H9 (cell line): Measurements from ENCODE around the gene LUZP1. TPM values are rescaled to one million over a fixed set of nuclear protein-coding genes. Genes with fewer than 3 reads are reported as not detected.

Experiments used
- DNase-seq: peaks from one replicate; pipeline ENCODE4 v3.0.0-alpha.2; 2017
- H2AFZ ChIP-seq: one replicate; pipeline ENCODE4 v1.6.1; 2013; ENCODE audit warnings: mild to moderate bottlenecking, low read length, control low read depth, moderate library complexity
- H2AK5ac ChIP-seq: 2 replicates; pipeline ENCODE4 v1.6.1; 2013; ENCODE audit warnings: low read length, control low read depth, mixed read lengths; ENCODE audit not compliant: insufficient read length
- H2BK120ac ChIP-seq: one replicate; pipeline ENCODE4 v1.6.1; 2013; ENCODE audit warnings: low read depth, mild to moderate bottlenecking, low read length, control low read depth, inconsistent platforms; ENCODE audit not compliant: poor library complexity, severe bottlenecking
- H2BK12ac ChIP-seq: 2 replicates; pipeline ENCODE4 v1.6.1; 2013; ENCODE audit warnings: low read length, control low read depth, mixed read lengths, low read depth; ENCODE audit not compliant: insufficient read length
- H2BK15ac ChIP-seq: 2 replicates; pipeline ENCODE4 v1.6.1; 2013; ENCODE audit warnings: low read depth, low read length, control low read depth
- H2BK20ac ChIP-seq: one replicate; pipeline ENCODE4 v1.6.1; 2013; ENCODE audit warnings: low read depth, mild to moderate bottlenecking, low read length, control low read depth, inconsistent platforms; ENCODE audit not compliant: poor library complexity, severe bottlenecking
- H2BK5ac ChIP-seq: 2 replicates; pipeline ENCODE4 v1.6.1; 2013; ENCODE audit warnings: low read length, control low read depth, mixed read lengths; ENCODE audit not compliant: insufficient read length
- H3K14ac ChIP-seq: 2 replicates; pipeline ENCODE4 v1.6.1; 2013; ENCODE audit warnings: low read length, control low read depth; ENCODE audit not compliant: insufficient read depth
- H3K18ac ChIP-seq: 2 replicates; pipeline ENCODE4 v1.6.1; 2013; ENCODE audit warnings: low read depth, mild to moderate bottlenecking, mixed read lengths, low read length, control low read depth; ENCODE audit not compliant: insufficient read length
- H3K23ac ChIP-seq: 2 replicates; pipeline ENCODE4 v1.6.1; 2013; ENCODE audit warnings: low read length, control low read depth, mixed read lengths, low read depth; ENCODE audit not compliant: insufficient read length
- H3K23me2 ChIP-seq: 2 replicates; pipeline ENCODE4 v1.6.1; 2013; ENCODE audit warnings: low read depth, mild to moderate bottlenecking, mixed read lengths, low read length, control low read depth; ENCODE audit not compliant: insufficient read length, poor library complexity, severe bottlenecking
- H3K27ac ChIP-seq: 2 replicates; pipeline ENCODE4 v1.5.1; 2013; ENCODE audit warnings: low read length, control low read depth, mixed read lengths, low read depth; ENCODE audit not compliant: insufficient read length
- H3K27me3 ChIP-seq: 2 replicates; pipeline ENCODE4 v1.6.1; 2013; ENCODE audit warnings: low read length, control low read depth, inconsistent platforms; ENCODE audit not compliant: insufficient read depth
- H3K4ac ChIP-seq: 2 replicates; pipeline ENCODE4 v1.6.1; 2013; ENCODE audit warnings: low read depth, mild to moderate bottlenecking, control low read depth, inconsistent platforms, low read length, moderate library complexity
- H3K4me1 ChIP-seq: 2 replicates; pipeline ENCODE4 v1.6.1; 2013; ENCODE audit warnings: low read length, control low read depth, inconsistent platforms; ENCODE audit not compliant: insufficient read depth
- H3K4me2 ChIP-seq: 2 replicates; pipeline ENCODE4 v1.6.1; 2013; ENCODE audit warnings: low read length, control low read depth, mixed read lengths; ENCODE audit not compliant: insufficient read length, insufficient read depth
- H3K56ac ChIP-seq: 2 replicates; pipeline ENCODE4 v1.6.1; 2013; ENCODE audit warnings: low read depth, mild to moderate bottlenecking, mixed read lengths, low read length, control low read depth; ENCODE audit not compliant: insufficient read length
- H3K79me1 ChIP-seq: 2 replicates; pipeline ENCODE4 v1.6.1; 2013; ENCODE audit warnings: low read depth, mild to moderate bottlenecking, moderate library complexity, low read length, control low read depth, inconsistent platforms; ENCODE audit not compliant: insufficient read depth, poor library complexity, severe bottlenecking
- H3K79me2 ChIP-seq: 2 replicates; pipeline ENCODE4 v1.6.1; 2013; ENCODE audit warnings: low read length, control low read depth, inconsistent platforms; ENCODE audit not compliant: insufficient read depth
- H3K9ac ChIP-seq: 2 replicates; pipeline ENCODE4 v1.6.1; 2013; ENCODE audit warnings: low read length, control low read depth, mixed read lengths; ENCODE audit not compliant: insufficient read length; ENCODE audit errors: extremely low read depth
- H3K9me3 ChIP-seq: one replicate; pipeline ENCODE4 v1.6.1; 2013; ENCODE audit warnings: low read depth, low read length, inconsistent platforms; ENCODE audit not compliant: control insufficient read depth
- H3T11ph ChIP-seq: one replicate; pipeline ENCODE4 v1.6.1; 2013; ENCODE audit warnings: mild to moderate bottlenecking, low read length, control low read depth, inconsistent platforms
- H4K20me1 ChIP-seq: one replicate; pipeline ENCODE4 v1.6.1; 2013; ENCODE audit not compliant: control insufficient read depth, insufficient read length, insufficient read depth
- H4K5ac ChIP-seq: 2 replicates; pipeline ENCODE4 v1.6.1; 2013; ENCODE audit warnings: low read depth, mild to moderate bottlenecking, mixed read lengths, low read length, control low read depth; ENCODE audit not compliant: insufficient read length
- H4K8ac ChIP-seq: replicated peaks from 2 replicates; pipeline ENCODE4 v1.6.1; 2013; ENCODE audit warnings: low read length, control low read depth, mixed read lengths, low read depth; ENCODE audit not compliant: insufficient read length
- H4K91ac ChIP-seq: 2 replicates; pipeline ENCODE4 v1.6.1; 2013; ENCODE audit warnings: low read depth, mild to moderate bottlenecking, moderate library complexity, mixed read lengths, low read length, control low read depth; ENCODE audit not compliant: insufficient read length
- H3K27ac Mint-ChIP-seq, 3 experiments: 2 replicates in 2 of 3; 3 replicates in 1 of 3; pipeline ENCODE4 v1.8.0; 2020 to 2021; ENCODE audit warnings: mixed read lengths in 3 of 3, mild to moderate bottlenecking in 1 of 3, moderate library complexity in 1 of 3
- H3K27me3 Mint-ChIP-seq: 2 replicates; pipeline ENCODE4 v1.8.0; 2021; ENCODE audit warnings: low read depth, mild to moderate bottlenecking, moderate library complexity, mixed read lengths
- H3K36me3 Mint-ChIP-seq, 3 experiments: 2 replicates in 2 of 3; 3 replicates in 1 of 3; pipeline ENCODE4 v1.8.0; 2020 to 2021; ENCODE audit warnings: low read depth in 3 of 3, mixed read lengths in 3 of 3; ENCODE audit not compliant: insufficient read depth in 1 of 3
- H3K4me1 Mint-ChIP-seq, 2 experiments: 2 replicates each; pipeline ENCODE4 v1.8.0; 2020; ENCODE audit warnings: mixed read lengths in 2 of 2
- H3K4me3 Mint-ChIP-seq, 2 experiments: 2 replicates in 1 of 2; 3 replicates in 1 of 2; pipeline ENCODE4 v1.8.0; 2020 to 2021; ENCODE audit warnings: mild to moderate bottlenecking in 2 of 2, mixed read lengths in 2 of 2, moderate library complexity in 1 of 2
- H3K9me3 Mint-ChIP-seq, 2 experiments: 2 replicates in 1 of 2; 3 replicates in 1 of 2; pipeline ENCODE4 v1.8.0; 2020; ENCODE audit warnings: mild to moderate bottlenecking in 2 of 2, mixed read lengths in 2 of 2, moderate library complexity in 1 of 2
- WGBS: extraction: QIAGEN DNeasy Blood & Tissue Kit; methylation state at CpG from one replicate; pipeline ENCODE4 v1.1.7; 2013; ENCODE audit warnings: missing lambda C conversion rate, low lambda C conversion rate, mixed read lengths; ENCODE audit not compliant: insufficient read length; ENCODE audit errors: extremely low coverage; 5-methylcytosine and 5-hydroxymethylcytosine counted together
- total RNA-seq: library from RNA; stranded (reverse); gene quantifications from 2 replicates; pipeline ENCODE4 v1.2.1, GENCODE V29; 2021
- TF ChIP-seq, protein P1 (sequence below): fragments of 200-600 bp; sonication (generic); conservative IDR thresholded peaks from 3 replicates; pipeline ENCODE4 v1.8.0; 2021; ENCODE audit warnings: antibody characterized with exemption, mild to moderate bottlenecking

LUZP1 gene
- total RNA-seq, 1 experiment from 2014 or later: 48.2 TPM

DNA sequence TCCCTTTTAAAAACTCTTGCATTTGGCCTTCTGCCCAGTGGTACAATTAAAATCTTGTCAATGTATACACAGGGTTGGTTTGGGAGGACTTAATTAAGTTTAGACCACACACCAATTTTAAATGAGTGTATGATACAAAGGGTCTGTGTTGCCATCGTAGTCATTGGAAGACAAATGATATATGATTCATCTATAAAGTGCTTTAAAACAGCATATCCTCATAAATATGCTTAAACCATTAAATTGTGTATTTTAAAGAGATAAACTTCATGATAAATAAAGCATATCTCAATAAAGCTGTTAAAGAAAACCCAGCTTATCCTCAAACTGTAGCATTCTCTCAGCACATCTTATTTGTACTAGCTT is 69.5 kb downstream of the LUZP1 start:
- WGBS: no CpG with 5 or more reads among the region's 1 CpG
- Histone ChIP-seq H2AFZ (no peak overlapping the region), H3K4me1 (peaks cover 10% of the 10 kb centered on the region; the same call in 1 of the 2 replicates), H2BK120ac (no peak overlapping the region), H3K4ac (no peak overlapping the region), H3K27ac (no peak overlapping the region), H3K56ac (no peak overlapping the region), H3K4me2 (no peak overlapping the region), H3K79me1 (peaks cover 3% of the 10 kb centered on the region), H4K8ac (no peak overlapping the region), H2BK15ac (no peak overlapping the region), H3K14ac (no peak overlapping the region), H3K27me3 (no peaks in the 10 kb centered on the region), H3K23me2 (no peaks in the 10 kb centered on the region), H3T11ph (no peak overlapping the region), H4K91ac (no peak overlapping the region), H2AK5ac (no peak overlapping the region), H3K9me3 (no peaks in the 10 kb centered on the region), H3K18ac (no peak overlapping the region), H3K23ac (no peak overlapping the region), H4K5ac (no peak overlapping the region), H2BK20ac (no peak overlapping the region), H3K79me2 (no peaks in the 10 kb centered on the region; the same call in 1 of the 2 replicates), H4K20me1 (no peaks in the 10 kb centered on the region), H2BK5ac (no peak overlapping the region), H3K9ac (no peak overlapping the region), H2BK12ac (no peak overlapping the region)
- TF ChIP-seq, protein P1, sequence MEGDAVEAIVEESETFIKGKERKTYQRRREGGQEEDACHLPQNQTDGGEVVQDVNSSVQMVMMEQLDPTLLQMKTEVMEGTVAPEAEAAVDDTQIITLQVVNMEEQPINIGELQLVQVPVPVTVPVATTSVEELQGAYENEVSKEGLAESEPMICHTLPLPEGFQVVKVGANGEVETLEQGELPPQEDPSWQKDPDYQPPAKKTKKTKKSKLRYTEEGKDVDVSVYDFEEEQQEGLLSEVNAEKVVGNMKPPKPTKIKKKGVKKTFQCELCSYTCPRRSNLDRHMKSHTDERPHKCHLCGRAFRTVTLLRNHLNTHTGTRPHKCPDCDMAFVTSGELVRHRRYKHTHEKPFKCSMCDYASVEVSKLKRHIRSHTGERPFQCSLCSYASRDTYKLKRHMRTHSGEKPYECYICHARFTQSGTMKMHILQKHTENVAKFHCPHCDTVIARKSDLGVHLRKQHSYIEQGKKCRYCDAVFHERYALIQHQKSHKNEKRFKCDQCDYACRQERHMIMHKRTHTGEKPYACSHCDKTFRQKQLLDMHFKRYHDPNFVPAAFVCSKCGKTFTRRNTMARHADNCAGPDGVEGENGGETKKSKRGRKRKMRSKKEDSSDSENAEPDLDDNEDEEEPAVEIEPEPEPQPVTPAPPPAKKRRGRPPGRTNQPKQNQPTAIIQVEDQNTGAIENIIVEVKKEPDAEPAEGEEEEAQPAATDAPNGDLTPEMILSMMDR: no peak
- DNase-seq: no peak
- H3K27me3 Mint-ChIP-seq: no peaks in the 10 kb centered on the region
- H3K4me1 Mint-ChIP-seq: peaks cover 18 to 31% of the 10 kb centered on the region in 2 experiments
- H3K4me3 Mint-ChIP-seq: no peak overlapping the region
- no peak overlapping the region for H3K27ac Mint-ChIP-seq
- H3K9me3 Mint-ChIP-seq: no peaks in the 10 kb centered on the region
- peaks cover 2 to 14% (median 10%) of the 10 kb centered on the region in 3 experiments; a peak in 5 of 7 replicates for H3K36me3 Mint-ChIP-seq
